Activated CD4-positive, alpha-beta T cell treated with anti-CD3 and anti-CD28 coated beads, Interleukin-2, amount 50 U/mL, for 1 hour (primary cell): ENCODE measurements around the gene NAA20.

Source experiments
- DNase-seq: peaks from one replicate; pipeline ENCODE4 v3.0.0-alpha.2; 2020

Gene NAA20

GRCh38 chr20:20079102-20079784 is 62.1 kb downstream of the NAA20 start:
- DNase-seq = no peak
